ENCODE results near the gene ACHE. TPM values are rescaled to one million over a fixed set of nuclear protein-coding genes. Genes with fewer than 3 reads are reported as not detected.
A peak's percentile ranks its signal among the peaks of the same experiment; 100 is the strongest.

ACHE gene
- total and polyA plus RNA-seq, 2 of the 13 experiments (the other 11 are each of a cell fraction or from before 2014, with no cell fraction given) = 0.18 to 0.40 TPM

- TF ChIP-seq, protein P1, sequence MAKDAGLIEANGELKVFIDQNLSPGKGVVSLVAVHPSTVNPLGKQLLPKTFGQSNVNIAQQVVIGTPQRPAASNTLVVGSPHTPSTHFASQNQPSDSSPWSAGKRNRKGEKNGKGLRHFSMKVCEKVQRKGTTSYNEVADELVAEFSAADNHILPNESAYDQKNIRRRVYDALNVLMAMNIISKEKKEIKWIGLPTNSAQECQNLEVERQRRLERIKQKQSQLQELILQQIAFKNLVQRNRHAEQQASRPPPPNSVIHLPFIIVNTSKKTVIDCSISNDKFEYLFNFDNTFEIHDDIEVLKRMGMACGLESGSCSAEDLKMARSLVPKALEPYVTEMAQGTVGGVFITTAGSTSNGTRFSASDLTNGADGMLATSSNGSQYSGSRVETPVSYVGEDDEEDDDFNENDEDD (CRISPR knock-in tag; IDR thresholded peaks at IDR 0.05; ENCODE audit: borderline replicate concordance) = no peak
- peak; percentile 95; the same call in 1 of the 2 replicates for TF ChIP-seq ZFP82 (CRISPR knock-in tag; IDR thresholded peaks at IDR 0.05; ENCODE audit: borderline replicate concordance)
- peak; percentile 87 for TF ChIP-seq YEATS2 (CRISPR knock-in tag; IDR thresholded peaks at IDR 0.05; ENCODE audit: borderline replicate concordance)
- TF ChIP-seq, protein P2, sequence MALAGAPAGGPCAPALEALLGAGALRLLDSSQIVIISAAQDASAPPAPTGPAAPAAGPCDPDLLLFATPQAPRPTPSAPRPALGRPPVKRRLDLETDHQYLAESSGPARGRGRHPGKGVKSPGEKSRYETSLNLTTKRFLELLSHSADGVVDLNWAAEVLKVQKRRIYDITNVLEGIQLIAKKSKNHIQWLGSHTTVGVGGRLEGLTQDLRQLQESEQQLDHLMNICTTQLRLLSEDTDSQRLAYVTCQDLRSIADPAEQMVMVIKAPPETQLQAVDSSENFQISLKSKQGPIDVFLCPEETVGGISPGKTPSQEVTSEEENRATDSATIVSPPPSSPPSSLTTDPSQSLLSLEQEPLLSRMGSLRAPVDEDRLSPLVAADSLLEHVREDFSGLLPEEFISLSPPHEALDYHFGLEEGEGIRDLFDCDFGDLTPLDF (CRISPR knock-in tag; IDR thresholded peaks at IDR 0.05) = no peak
- TF ChIP-seq NRL (CRISPR knock-in tag; IDR thresholded peaks at IDR 0.05; ENCODE audit: borderline replicate concordance) = no peak
- TF ChIP-seq, protein P3, sequence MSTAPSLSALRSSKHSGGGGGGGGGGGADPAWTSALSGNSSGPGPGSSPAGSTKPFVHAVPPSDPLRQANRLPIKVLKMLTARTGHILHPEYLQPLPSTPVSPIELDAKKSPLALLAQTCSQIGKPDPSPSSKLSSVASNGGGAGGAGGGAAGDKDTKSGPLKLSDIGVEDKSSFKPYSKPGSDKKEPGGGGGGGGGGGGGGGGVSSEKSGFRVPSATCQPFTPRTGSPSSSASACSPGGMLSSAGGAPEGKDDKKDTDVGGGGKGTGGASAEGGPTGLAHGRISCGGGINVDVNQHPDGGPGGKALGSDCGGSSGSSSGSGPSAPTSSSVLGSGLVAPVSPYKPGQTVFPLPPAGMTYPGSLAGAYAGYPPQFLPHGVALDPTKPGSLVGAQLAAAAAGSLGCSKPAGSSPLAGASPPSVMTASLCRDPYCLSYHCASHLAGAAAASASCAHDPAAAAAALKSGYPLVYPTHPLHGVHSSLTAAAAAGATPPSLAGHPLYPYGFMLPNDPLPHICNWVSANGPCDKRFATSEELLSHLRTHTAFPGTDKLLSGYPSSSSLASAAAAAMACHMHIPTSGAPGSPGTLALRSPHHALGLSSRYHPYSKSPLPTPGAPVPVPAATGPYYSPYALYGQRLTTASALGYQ (CRISPR knock-in tag; IDR thresholded peaks at IDR 0.05) = peak; percentile 42; the same call in 1 of the 2 replicates
- TF ChIP-seq FOXA3 (CRISPR knock-in tag; IDR thresholded peaks at IDR 0.05) = 0 out of 2 replicates have a peak, but pooled peaks have one; percentile 14
- TF ChIP-seq IKZF4 (CRISPR knock-in tag; IDR thresholded peaks at IDR 0.05; ENCODE audit: borderline replicate concordance, low read depth, not compliant biosample characterization) = peak; percentile 97
- no peak for TF ChIP-seq ATF1 (CRISPR knock-in tag; IDR thresholded peaks at IDR 0.05)
- TF ChIP-seq MYC (CRISPR knock-in tag; IDR thresholded peaks at IDR 0.05; ENCODE audit: borderline replicate concordance) = peak; percentile 97
- no peak for TF ChIP-seq STAT5B (CRISPR knock-in tag; IDR thresholded peaks at IDR 0.05)
- peak; percentile 25; the same call in 1 of the 2 replicates for TF ChIP-seq POGZ (CRISPR knock-in tag; IDR thresholded peaks at IDR 0.05)
- TF ChIP-seq, protein P4, sequence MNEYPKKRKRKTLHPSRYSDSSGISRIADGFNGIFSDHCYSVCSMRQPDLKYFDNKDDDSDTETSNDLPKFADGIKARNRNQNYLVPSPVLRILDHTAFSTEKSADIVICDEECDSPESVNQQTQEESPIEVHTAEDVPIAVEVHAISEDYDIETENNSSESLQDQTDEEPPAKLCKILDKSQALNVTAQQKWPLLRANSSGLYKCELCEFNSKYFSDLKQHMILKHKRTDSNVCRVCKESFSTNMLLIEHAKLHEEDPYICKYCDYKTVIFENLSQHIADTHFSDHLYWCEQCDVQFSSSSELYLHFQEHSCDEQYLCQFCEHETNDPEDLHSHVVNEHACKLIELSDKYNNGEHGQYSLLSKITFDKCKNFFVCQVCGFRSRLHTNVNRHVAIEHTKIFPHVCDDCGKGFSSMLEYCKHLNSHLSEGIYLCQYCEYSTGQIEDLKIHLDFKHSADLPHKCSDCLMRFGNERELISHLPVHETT (CRISPR knock-in tag; conservative IDR thresholded peaks at IDR 0.05) = peak; percentile 20; the same call in 1 of the 2 replicates
- TF ChIP-seq GMEB1 (CRISPR knock-in tag; IDR thresholded peaks at IDR 0.05; ENCODE audit: borderline replicate concordance) = peak; percentile 54
- TF ChIP-seq GLI4 (CRISPR knock-in tag; IDR thresholded peaks at IDR 0.05; ENCODE audit: borderline replicate concordance) = peak; percentile 76; the same call in 1 of the 2 replicates
- peak; percentile 30; the same call in 1 of the 2 replicates for TF ChIP-seq ZNF296 (CRISPR knock-in tag; conservative IDR thresholded peaks at IDR 0.05)
- TF ChIP-seq TEF (CRISPR knock-in tag; IDR thresholded peaks at IDR 0.05) = peak; percentile 57; the same call in 1 of the 2 replicates
- no peak for TF ChIP-seq ZNF644 (CRISPR knock-in tag; IDR thresholded peaks at IDR 0.05; ENCODE audit: low read depth)
- TF ChIP-seq ZNF33A (CRISPR knock-in tag; IDR thresholded peaks at IDR 0.05; ENCODE audit: borderline replicate concordance) = 0 out of 2 replicates have a peak, but pooled peaks have one; percentile 59
- peak; percentile 90 for TF ChIP-seq RBFOX2 (IDR thresholded peaks at IDR 0.05; ENCODE audit: low read depth, low read length)
Observed at GRCh38 chr7:100888988-100889750, 6.5 kb downstream of the ACHE start, which contains the start of gene UFSP1 (continued).

Measured in HepG2 (cell line).